Esophagus squamous epithelium (tissue), 4 donors: ENCODE measurements around the gene PTAFR.

Experiments
- CTCF ChIP-seq, 6 experiments: fragments of 450-650 bp in 4 of 6; fragments of 200-600 bp in 2 of 6; sonication (generic) in 2 of 6; IDR thresholded peaks; one replicate each; pipeline ENCODE4 v1.5.1; 2016 to 2019; ENCODE audit warnings: antibody characterized with exemption in 6 of 6, mild to moderate bottlenecking in 4 of 6, moderate library complexity in 4 of 6
- POLR2A ChIP-seq, 4 donors: fragments of 450-650 bp; IDR thresholded peaks; one replicate each; pipeline ENCODE4 v1.6.1; 2017; ENCODE audit warnings: antibody characterized with exemption in 4 of 4, mild to moderate bottlenecking in 4 of 4, moderate library complexity in 3 of 4

DNA sequence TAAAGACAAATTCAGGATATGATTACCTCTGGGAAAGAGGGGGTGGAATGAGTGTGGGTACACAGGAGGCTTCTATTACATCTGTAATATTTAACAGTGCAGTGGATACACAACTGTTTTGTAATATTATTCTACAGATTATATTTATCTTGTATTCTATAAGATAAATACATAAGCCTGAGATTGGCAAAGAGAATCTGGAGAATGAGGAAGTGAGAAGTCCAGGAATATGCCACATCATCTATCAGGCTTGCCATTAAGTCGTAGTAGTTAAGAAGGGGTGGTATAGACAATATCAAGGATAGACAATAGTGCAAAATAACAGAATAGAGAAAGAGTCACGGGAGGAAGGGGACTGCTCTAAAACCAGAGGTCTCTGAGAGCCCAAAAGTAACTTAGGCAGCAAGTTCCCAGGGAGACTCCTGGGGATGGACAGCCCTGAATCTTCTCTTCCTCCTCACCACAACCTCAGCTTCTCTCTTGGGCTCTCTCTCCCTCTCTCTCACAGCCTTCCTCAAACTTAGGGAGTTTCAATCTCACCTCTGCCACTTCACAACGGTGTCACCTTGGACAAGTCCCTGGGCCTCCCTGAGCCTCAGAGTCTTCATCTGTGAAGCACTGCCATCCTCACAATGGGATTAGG lies 14.0 kb upstream of the PTAFR start:
- TF ChIP-seq CTCF (IDR thresholded peaks at IDR 0.05) (no peak), POLR2A (IDR thresholded peaks at IDR 0.05) (no peak)
